H54 (cell line): ENCODE results near the gene CYP2U1.

Source experiments
- DNase-seq: peaks from one replicate; pipeline ENCODE4 v3.0.0; 2011; ENCODE audit warnings: low spot score, mixed read lengths; ENCODE audit not compliant: insufficient read length
- FAIRE-seq: peaks from 3 replicates; lab custom pipeline; 2011; peaks lifted over from hg19 to GRCh38; lab: Jason Lieb, UNC
- POLR2A ChIP-seq: IDR thresholded peaks from 2 replicates; pipeline ENCODE4 v1.6.1; 2011; ENCODE audit warnings: low read depth, mild to moderate bottlenecking, low read length

The CYP2U1 gene

DNA sequence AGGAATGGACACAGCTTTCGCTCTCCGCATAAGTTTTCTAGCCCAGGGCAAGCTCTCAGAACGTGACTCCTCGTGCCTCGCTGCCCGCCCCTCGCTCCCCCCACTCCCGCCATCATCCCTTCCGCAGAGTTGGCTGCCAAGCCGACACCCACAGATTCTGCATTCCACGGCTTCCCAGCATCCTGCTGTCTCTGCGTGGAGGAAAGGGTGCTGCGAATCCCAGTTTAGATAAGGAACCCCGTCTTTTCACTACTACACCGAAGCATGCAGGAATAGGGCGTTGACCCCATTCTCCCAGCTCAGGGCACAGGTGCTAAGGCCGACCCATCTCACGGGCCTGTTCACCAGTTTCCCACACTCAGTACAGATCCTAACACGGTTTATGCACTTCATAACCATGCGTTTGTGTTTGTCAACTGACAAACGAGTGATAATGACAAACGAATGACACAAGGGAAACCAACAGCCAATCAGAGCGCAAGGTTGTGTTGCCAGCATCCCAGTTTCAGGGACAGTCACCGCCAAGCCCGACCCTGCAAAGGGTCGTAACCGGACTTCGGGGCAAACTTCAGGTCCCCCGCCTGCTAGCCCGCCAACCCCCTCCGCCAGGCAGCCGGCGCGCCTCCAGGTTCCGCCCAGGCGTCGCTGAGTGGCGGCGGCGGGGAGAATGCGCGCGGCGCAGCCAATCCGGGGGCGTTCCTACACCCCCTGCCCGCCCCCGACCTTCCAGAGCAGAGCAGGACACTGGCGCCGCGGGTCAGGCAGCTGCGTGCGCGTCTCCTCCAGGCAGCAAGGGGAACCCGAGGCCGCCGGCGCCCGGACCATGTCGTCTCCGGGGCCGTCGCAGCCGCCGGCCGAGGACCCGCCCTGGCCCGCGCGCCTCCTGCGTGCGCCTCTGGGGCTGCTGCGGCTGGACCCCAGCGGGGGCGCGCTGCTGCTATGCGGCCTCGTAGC, at the start of gene CYP2U1:
Gene CYP2U1, plus strand, starts transcription at position 729 of the 954 bp plus-strand sequence. Its CDS starts 95 bp downstream, at position 824.
- peak; percentile 69 for TF ChIP-seq POLR2A
- FAIRE-seq (peak; percentile 36), DNase-seq (peak; percentile 65)

DNA sequence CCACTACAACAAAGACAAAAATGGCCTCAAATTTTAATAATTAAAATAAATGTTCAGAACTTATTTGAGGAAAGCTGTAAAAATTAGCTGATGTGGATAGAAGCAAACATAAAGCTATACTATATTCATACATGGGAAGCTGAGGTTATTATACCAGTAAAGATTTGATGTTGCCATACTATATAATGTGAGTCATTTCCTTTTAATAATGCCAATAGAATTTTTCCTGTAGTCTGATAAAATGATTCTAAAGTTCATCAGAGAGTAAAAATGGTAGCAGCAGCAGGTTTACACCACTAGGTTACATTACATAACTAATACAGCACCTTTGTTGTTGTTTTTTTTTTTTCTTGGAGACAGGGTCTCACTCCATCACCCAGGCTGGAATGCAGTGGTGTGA, 45.5 kb upstream of the CYP2U1 start:
- no peak for TF ChIP-seq POLR2A
- DNase-seq: no peak
- FAIRE-seq: no peak

DNA sequence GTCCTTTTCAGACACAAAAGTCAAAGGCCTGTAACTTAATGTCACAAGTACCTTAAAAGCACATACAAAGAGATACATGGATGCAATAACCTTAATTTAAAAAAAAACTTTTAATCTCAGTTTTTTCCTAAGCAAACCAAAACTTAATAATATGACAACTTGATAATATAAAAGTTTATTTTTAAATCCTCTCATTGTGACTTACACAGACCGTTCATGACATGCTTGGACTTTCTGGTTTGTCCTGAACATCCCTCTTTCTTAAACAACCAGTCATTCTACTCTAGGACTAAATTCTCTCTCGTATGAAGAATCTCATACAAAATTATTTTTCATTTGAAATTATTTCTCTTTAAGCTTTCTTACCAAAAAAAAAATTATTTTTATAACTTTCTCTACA, 43.1 kb upstream of the CYP2U1 start:
- no peak for FAIRE-seq
- DNase-seq: no peak
- no peak for TF ChIP-seq POLR2A

DNA sequence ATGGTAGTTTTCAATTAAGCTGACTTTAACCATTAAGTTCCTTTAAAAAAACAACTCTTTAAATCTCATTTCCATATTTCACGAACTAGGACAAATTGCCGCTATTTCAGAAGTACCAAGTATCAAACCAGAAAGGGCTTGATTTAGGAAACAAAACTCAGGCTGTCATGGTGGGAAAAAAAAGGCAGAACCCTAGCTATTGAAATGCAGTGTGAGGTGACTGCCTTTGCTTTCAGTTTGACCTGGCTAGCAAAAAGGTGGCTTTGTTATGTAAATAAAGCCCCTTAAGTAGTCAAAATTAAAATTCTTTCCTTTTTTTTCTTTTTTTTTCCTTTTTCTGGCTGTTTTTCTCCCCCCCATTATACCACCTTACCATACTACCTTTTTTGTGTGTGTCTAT, 40.6 kb upstream of the CYP2U1 start:
- FAIRE-seq: no peak
- no peak for TF ChIP-seq POLR2A

DNA sequence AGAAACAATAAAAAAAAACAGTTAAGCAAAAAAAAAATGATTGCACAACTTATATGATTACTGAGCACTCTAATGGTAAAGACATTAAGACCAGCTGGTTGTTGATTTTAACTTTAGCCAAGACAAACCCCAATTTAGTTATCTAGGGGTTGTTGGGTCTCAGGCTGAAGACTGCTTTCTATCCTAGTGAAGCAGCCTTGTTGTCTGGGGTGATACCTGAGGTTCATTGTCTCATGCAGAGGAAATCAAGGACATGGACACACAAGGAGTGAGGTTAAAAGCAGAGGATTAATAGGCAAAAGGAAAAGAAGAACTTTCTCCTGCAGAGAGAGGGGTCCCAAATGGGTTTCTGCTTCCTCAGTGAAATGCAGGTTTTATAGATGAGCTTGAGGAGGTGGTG, 40.0 kb upstream of the CYP2U1 start:
- no peak for TF ChIP-seq POLR2A
- DNase-seq: no peak
- FAIRE-seq: no peak

More for the DNA sequence above, 40.6 kb upstream of the CYP2U1 start:
- no peak for DNase-seq

DNA sequence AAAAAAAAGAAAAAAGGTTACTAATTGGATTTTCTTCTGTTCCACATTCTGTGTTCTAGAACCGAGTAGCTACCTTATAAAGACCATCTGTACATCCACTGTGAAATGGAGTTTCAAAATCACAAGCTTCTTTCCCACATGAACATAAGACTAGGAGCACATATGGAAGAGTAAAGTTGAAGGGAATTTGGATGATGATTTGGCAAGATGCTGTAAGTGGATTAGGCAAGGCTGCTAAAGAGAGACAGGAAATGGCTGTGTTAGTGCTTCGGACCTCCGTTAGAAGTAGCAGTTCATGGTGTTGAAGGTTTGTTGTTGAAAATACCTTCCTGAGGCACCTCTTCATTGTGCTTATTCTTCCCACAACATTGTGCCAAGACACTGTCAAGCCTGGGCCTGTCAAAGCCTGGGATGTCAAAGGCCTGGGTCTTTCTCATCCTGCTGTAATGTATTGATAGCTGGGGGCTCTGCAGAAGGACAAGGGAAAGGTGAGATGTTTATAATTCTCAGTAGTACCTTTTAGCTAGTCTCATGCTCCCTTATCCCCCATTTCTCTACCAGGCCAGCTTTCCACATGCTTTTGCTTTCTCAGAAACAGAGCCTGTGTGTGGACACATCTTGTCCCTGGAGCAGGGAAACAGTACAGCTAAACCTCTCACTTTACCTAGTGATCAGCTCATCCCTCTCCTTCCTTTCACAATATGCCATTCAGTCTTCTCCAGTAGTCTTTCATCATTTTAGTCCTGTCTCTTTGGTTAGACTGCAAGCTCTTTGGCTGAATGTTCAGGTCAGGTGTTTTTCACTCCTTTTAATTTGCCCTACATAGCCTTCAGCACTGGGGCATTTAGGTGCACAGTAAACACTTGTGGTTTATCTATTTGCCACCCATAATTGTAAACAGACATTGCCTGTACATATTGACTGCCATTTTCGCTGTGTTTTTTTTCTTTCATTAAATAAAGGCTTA, 37.9 kb upstream of the CYP2U1 start:
- FAIRE-seq: no peak
- TF ChIP-seq POLR2A: no peak
- DNase-seq: no peak

DNA sequence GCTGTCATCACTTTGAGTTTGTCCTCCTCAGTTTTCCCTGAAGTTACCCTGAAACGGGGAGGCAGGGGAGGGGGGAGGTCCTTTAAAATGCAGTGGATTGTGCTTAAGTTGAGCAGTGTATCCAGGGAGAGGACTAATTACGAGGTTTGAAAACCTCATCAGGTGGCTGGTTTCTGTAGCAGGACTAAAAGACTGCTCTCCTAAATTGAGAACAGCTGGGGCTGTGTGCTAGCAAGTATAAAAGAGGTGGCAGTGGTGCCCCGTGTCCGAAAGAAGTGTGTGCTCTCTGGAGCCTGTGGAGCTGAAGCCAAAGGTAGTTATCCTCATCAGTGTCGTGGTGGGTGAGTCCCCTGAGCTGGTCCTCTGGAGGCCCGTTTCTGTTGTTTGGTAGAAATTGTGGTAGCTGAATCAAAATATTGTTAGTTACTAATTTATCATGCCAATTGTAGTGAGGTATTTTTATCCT, 37.2 kb upstream of the CYP2U1 start:
- TF ChIP-seq POLR2A: no peak
- no peak for DNase-seq
- no peak for FAIRE-seq

DNA sequence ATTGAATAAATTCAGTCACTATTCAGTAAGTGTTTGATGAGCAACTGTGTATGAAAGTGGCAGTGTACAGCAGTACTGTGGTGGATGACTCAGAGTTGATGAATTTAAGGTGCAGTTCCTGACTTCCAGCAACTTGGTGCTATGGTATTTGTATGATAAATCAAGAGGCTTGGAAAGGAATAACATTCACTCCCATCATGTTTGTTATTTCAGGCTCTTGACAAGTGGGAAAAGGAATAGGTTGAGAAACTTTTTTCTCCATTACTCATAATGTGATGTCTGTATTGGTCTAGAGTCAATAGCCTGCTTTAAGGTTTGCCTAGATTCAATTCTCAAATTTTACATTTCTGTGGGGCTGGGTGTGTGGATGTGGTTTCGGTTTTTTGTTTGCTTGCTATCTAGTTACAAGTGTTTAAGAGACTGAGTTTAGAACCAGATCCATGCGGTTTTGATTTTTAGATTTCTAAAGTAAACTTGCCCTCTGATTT, 35.1 kb upstream of the CYP2U1 start:
- peak; percentile 16 for DNase-seq
- TF ChIP-seq POLR2A: no peak
- FAIRE-seq: peak; percentile 96

DNA sequence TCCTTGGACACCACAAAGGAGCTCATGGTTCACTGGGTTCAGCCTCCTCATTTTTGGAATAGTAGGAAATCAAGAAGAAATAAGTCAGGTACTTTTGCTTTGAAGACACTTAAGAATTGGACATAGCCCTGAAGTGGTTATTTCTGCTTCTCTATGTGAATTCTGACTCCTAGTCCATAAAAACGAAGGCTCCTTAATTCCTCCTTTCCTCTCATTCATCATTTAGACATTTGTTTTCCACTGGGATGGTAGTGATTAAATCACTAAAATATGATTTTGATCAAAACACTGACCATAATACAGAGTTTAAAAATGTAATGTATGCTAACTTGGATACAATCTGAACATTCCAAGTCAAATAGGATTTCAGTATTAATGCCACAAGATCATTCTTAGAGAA, 34.7 kb upstream of the CYP2U1 start:
- DNase-seq (no peak), FAIRE-seq (no peak)
- no peak for TF ChIP-seq POLR2A

DNA sequence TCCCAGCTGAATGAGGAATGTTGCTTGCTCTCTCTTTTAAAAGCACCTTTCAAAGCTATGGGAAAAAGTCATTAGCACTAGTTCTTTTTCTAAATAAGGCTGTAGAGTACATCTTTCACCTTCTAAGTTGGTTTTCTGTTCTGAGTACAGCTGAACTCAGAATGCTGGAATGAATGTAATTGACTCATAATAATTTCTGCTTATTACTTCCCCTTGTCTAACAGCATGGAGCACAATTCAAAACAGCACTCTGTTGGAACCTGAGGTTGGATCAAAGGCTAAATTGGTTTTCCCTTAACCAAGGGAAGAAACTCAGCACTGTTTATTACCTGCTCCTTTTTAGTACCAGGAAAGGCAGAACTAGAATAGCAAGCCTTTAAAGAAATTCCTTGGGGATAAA, 33.5 kb upstream of the CYP2U1 start:
- no peak for FAIRE-seq
- TF ChIP-seq POLR2A: no peak

DNA sequence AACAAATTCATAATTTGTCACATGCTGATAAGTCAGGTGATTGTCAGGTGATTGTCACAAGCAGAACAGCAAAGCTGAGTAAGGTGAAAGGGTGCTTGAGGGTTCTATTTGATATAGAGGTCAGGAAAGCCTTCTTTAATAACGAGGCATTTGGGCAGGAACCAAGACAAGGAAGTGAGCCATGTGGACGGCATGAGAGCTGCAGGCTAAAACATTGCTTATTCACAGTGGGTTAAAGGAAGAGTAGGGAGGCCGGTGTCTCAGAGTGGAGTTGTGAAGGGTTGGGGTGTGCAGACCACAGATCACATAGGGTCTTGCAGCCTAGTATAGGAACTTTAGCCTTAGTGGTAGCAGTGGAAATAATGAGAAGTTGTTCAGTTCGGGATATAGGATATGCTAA, 31.3 kb upstream of the CYP2U1 start:
- FAIRE-seq (no peak), DNase-seq (no peak)
- TF ChIP-seq POLR2A: no peak

More for the DNA sequence above, 33.5 kb upstream of the CYP2U1 start:
- DNase-seq: no peak

DNA sequence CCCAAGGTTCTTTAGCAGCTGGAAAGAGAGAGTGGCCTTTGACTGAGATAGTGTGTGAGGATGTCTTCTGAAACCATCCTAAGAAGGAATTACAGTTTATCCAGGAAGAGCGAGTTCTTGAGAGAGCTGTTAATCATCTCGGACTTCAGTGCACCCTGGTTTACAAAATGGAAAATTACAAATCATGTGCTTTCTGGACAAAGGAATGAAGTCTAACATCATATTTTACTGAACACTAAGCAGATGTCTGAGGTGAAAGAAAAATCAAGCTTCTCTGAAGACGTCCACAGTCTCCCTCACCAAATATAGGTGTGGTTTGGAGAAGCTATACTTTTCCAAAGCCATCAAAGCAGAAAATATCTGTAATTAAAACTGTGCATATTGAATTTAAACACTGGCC, 30.8 kb upstream of the CYP2U1 start:
- no peak for TF ChIP-seq POLR2A
- DNase-seq: no peak
- FAIRE-seq: no peak

DNA sequence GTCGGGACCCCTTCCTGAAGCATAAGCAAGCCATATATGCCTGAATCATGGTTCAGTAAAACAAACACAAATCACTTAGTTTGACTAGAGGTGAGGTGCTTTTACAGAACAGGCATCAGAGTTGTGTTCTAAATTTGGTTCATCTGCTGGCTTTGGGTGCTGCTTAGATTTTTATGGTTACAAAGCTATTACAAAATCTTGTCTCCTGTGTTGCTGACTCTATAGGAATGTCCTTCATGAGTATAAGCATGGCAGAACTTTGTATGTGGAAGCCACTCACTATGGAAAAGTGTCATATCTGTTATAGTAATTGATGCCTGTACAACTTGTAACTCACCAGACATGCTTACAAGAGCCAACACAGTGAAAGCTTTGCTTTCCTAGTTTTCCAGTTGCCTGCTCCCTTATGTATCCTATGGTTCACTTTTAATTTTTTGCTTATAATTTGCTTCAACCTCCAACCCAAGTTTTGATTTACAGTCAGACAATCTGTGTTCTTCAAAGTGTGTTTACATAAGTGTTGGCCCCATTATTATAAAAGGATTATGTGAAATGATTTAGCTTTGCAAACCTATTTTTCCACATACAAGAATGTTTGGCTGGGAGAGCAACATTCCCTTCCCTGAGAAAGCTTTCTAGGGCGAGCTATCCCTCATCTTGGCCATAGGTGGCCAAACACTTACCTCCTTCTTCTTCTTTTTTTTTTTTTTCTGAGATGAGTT, 30.0 kb upstream of the CYP2U1 start:
- no peak for FAIRE-seq
- DNase-seq: no peak
- TF ChIP-seq POLR2A: no peak
